Hepatocyte (in vitro differentiated cells): ENCODE data around the gene KBTBD2.

ENCODE experiments used
- EZH2 ChIP-seq: fragments of 200-600 bp; sonication (generic); IDR thresholded peaks from 2 replicates; pipeline ENCODE4 v1.6.1; 2016; ENCODE audit warnings: antibody characterized with exemption, mild to moderate bottlenecking, borderline replicate concordance
- EZH2phosphoT487 ChIP-seq: fragments of 200-600 bp; sonication (generic); IDR thresholded peaks from one replicate; pipeline ENCODE4 v1.6.1; 2018; ENCODE audit warnings: antibody characterized with exemption, mild to moderate bottlenecking, low read depth, moderate library complexity; ENCODE audit not compliant: unreplicated experiment, severe bottlenecking
- TF ChIP-seq, protein P1 (sequence below): fragments of 200-600 bp; sonication (generic); IDR thresholded peaks from 2 replicates; pipeline ENCODE4 v1.5.1; 2016; ENCODE audit warnings: antibody characterized with exemption, mild to moderate bottlenecking; ENCODE audit not compliant: poor library complexity

DNA sequence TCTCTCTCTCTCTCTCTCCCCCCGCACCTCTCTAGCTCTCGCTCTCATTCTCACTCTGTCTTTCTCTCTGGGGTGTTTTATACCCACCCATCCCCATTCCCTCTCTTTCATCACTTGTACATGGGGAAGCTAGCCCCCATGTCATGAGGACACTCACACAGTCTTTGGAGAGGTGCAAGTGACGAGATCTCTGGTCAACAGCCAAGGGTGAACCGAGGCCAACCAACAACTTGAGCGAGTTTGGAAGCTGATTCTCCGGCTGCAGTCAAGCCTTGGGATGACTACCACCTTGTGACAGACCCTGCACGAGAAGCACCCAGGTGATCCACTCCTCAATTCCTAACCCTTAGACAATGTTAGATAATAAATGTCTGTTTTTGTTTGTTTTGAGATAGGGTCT, 10.1 kb upstream of the KBTBD2 start:
- TF ChIP-seq, protein P1, sequence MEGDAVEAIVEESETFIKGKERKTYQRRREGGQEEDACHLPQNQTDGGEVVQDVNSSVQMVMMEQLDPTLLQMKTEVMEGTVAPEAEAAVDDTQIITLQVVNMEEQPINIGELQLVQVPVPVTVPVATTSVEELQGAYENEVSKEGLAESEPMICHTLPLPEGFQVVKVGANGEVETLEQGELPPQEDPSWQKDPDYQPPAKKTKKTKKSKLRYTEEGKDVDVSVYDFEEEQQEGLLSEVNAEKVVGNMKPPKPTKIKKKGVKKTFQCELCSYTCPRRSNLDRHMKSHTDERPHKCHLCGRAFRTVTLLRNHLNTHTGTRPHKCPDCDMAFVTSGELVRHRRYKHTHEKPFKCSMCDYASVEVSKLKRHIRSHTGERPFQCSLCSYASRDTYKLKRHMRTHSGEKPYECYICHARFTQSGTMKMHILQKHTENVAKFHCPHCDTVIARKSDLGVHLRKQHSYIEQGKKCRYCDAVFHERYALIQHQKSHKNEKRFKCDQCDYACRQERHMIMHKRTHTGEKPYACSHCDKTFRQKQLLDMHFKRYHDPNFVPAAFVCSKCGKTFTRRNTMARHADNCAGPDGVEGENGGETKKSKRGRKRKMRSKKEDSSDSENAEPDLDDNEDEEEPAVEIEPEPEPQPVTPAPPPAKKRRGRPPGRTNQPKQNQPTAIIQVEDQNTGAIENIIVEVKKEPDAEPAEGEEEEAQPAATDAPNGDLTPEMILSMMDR, result no peak
- TF ChIP-seq EZH2 (no peak), EZH2phosphoT487 (no peak)
